GM11168 (cell line): ENCODE measurements around the gene CTU1.
"Not testable (repeated sequence)": the region's sequence is repeated elsewhere in the genome, so short reads cannot be mapped to it uniquely, and the experiment has no call there.

Source experiments
- in situ Hi-C: fragments of 300-500 bp; cut with MboI; formaldehyde crosslinking; loops from one replicate; pipeline ENCODE4 v1.12.0; 2022; ENCODE audit warnings: low sequenced_read_pairs; ENCODE audit not compliant: unreplicated experiment

Gene CTU1

GRCh38 chr19:51108066-51108804, at the start of gene CTU1:
Gene CTU1 (minus strand): TSS chr19:51108409. CDS start chr19:51104569, 3,840 bp downstream.
- in situ Hi-C loops, result no loop called here

DNA sequence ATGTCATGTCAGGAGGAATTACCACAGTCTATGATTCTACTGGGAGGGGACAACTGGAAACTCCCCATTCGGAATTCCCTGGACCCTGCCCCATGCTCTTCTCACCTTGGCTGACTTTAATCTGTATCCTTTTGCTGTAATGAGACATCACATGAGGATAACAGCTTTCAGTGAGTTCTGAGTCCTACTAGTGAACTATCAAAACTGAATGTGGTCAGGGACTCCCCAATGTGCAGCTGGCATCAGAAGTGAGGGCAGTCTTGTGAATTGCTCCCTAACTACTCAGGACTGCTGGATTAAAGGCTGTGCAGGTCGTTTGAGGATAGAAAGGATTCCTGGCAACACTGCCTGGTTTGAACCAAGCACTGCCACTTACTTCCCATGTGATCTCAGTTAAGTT, 49.1 kb upstream of the CTU1 start:
- in situ Hi-C loops, result no loop called here

- in situ Hi-C loops, result no loop called here
These were observed 48.5 kb upstream of the CTU1 start for GRCh38 chr19:51156710-51157109.

GRCh38 chr19:51150627-51151026, 42.4 kb upstream of the CTU1 start:
- in situ Hi-C loops, result no loop called here

GRCh38 chr19:51148580-51148979, 40.4 kb upstream of the CTU1 start:
- in situ Hi-C loops, result no loop called here

DNA sequence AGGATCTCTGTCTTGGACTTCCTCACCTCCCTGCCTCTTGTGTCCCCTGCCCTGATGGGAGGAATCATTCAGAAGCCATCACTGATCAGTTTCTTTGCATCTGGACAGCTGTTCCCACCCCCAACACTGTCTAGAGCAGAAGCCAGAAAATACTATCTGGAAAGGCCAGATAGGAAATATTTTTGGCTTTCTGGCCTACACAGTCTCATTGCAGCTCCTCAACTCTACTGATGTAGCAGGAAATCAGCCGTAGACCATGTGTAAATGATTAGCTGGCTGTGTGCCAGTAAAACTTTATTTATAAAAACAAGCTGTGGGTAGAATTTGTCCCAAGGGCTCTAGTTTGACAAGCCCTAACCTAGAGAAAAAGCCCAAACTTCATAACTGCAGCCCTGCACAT, 39.5 kb upstream of the CTU1 start:
- in situ Hi-C loops, result no loop called here

GRCh38 chr19:51146751-51147150, 38.5 kb upstream of the CTU1 start:
- in situ Hi-C loops, result no loop called here

GRCh38 chr19:51145916-51146493, 37.8 kb upstream of the CTU1 start:
- in situ Hi-C loops, result no loop called here

DNA sequence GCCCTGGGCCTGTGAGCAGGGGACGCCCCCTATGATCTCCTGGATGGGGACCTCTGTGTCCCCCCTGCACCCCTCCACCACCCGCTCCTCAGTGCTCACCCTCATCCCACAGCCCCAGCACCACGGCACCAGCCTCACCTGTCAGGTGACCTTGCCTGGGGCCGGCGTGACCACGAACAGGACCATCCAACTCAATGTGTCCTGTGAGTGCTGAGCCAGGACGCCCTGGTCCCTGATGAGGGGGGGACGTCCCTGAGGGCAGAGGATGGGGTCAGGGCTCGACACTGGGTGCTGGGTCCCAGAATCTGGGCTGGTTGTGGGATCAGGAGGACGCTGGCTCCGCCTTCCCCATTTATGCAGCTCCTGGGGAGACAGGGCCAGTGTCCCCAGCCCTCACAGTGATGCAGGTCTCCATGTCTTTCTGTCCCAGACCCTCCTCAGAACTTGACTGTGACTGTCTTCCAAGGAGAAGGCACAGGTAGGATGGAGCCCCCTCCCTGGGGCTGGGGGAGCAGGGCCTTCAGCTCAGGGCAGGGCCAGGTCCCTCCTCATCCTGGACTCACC, 36.4 kb upstream of the CTU1 start:
- in situ Hi-C loops, result no loop called here

GRCh38 chr19:51143486-51143885, 35.3 kb upstream of the CTU1 start:
- in situ Hi-C loops, result no loop called here

DNA sequence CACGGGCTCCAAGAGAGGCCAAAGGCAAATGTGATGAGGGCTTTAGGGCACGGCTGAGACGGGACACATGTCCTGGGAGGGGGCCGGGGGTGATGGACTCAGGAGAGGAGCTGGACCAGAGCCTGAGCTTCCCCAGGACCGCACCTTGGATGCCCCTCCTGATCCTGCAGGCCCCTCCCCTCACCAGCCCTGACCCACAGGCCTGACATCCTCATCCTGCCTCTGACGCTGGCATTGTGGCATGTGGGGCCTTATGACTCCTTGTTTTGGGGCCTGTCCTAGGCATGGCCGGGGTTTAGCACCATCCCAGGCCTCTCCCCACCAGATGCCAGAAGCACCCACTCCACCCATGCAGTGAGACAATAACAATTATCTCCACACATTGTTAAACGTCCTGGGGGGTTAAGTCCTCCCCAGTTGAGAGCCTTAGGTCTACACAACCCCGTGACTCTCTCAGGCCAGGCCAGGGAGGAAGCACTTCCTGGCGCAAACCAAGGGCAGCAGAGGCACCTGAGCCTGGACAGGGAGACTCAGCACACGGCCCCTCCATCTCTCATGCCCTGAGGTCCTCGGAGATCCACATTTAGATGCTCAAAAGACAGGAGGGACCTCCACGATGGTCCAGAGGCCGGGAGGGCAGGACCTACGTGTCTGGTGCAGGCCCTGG, 34.7 kb upstream of the CTU1 start:
- in situ Hi-C loops, result not testable (repeated sequence)

- in situ Hi-C loops, result no loop called here
These were observed 33.9 kb upstream of the CTU1 start, which contains the start of gene SIGLEC7 for GRCh38 chr19:51142119-51142518. Gene SIGLEC7 (plus strand): TSS chr19:51142301. CDS start chr19:51142370, 69 bp downstream.

GRCh38 chr19:51141181-51141580, 33.0 kb upstream of the CTU1 start:
- in situ Hi-C loops, result no loop called here

DNA sequence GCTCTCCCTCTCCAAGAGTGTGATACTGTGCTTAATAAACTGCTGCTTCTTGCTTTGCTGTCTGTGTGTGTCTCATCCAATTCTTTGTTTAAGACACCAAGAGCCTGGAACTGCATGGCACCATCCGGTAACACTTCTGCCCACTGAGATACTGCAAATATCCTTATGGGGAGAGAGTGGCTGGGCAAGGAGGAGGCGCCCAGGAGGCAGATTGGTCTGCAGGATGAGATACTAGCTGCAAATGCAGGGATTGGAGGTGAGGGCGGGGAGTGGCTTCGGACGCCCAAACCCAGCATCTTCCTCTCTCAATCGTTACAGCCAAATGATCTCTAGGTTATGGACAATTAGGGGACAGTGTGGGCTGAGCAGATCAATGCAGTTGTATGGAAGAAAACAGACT, 32.2 kb upstream of the CTU1 start:
- in situ Hi-C loops, result no loop called here

DNA sequence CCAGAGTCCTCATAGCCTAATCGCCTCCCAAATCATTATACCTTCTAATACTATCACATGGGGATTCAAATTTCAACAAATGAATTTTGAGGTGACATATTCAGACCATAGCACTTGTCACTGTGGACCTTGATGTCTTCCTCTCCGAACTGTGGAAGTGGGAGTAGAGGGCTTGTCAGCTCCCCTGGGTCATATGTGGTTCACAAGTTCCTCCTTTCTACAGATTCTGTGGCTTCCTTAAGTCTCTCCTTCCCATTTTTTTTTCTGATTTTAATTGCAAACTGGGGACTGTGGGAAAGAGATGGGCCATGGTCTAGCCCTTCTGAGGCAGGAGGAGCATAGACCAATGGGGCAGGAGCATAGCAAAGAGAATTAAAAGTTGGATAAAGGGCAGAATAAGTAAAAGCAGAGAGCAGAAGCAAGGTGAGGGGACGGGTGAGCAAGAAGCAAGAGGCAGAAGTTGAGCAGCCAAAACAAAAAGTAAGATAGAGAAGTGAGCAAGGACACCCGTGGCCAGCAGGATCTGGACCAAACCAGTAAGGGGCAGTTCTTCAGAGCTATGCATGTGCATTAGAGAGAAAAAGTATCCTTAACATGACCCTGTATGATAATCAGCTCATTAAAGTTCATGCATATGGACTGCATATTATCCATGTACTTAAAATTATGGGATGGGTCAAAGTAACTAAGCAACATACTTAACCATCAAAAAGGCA, 31.2 kb upstream of the CTU1 start:
- in situ Hi-C loops, result no loop called here

- in situ Hi-C loops, result no loop called here
These were observed 30.4 kb upstream of the CTU1 start for GRCh38 chr19:51138549-51138979.

- in situ Hi-C loops, result no loop called here
These were observed 29.7 kb upstream of the CTU1 start for GRCh38 chr19:51137792-51138425.

GRCh38 chr19:51136851-51137551, 28.8 kb upstream of the CTU1 start:
- in situ Hi-C loops, result no loop called here

DNA sequence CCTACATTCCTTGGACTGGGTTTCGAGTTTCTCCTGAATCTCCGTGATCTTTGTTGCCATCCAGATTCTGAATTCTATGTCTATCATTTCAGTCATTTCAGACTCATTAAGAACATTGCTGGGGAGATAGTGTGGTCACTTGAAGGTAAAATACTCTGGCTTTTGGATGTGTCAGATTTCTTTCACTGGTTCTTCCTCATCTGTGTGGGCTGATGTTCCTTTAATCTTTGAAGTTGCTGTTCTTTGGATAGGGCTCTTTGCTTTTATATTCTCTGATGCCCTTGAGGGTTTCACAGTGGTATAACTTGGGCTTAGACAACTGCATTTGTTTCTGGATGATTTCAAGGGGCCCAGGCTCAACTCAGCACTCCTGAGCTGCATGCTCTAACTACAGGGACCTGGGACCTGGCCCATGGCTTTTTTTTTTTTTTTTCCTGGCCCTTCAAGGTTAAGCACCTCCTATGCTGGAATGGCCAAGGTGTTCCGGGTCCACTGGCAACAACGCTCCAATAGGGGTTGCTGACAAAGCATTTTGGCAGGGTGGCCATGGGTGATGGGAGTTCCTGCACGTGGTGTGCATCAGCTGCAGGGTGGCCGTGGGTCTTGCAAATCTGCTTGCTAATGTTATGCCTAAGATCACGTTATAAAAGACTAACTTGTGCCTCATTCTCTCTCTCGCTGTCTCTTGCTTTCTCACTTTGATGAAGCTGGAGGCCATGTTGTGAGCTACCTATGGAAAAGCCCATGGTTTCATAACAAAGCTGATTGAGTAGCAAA, 28.0 kb upstream of the CTU1 start:
- in situ Hi-C loops, result no loop called here
